Adrenal gland (tissue), 5 donors: ENCODE results near the gene GNB1L.

ENCODE experiments used
- CTCF ChIP-seq, 6 experiments: fragments of 450-650 bp in 4 of 6; fragments of 200-600 bp in 2 of 6; sonication (generic) in 1 of 6; IDR thresholded peaks; 1 replicate in 5 of 6; 2 replicates in 1 of 6; pipeline versions ENCODE4 v1.5.1 to v1.8.0; 2016 to 2021; ENCODE audit warnings: antibody characterized with exemption in 6 of 6, mild to moderate bottlenecking in 2 of 6, moderate library complexity in 1 of 6
- POLR2A ChIP-seq, 2 donors: fragments of 450-650 bp; IDR thresholded peaks; one replicate each; pipeline ENCODE4 v1.6.1; 2017; ENCODE audit warnings: antibody characterized with exemption in 2 of 2, mild to moderate bottlenecking in 2 of 2, moderate library complexity in 1 of 2
- donor health status: DM: no; HTN: no; CAD: no.

- TF ChIP-seq POLR2A (IDR thresholded peaks at IDR 0.05) (no peak), CTCF (IDR thresholded peaks at IDR 0.05) (no peak)
Measured at GRCh38 chr22:19786264-19786585, 68.4 kb downstream of the GNB1L start.
